GM23338 (cell line): ENCODE measurements around the gene EVC2. TPM values are rescaled to one million over a fixed set of nuclear protein-coding genes. Genes with fewer than 3 reads are reported as not detected.

ENCODE experiments used
- ATAC-seq: fragments of 200-7000 bp; cut with Tn5 transposase; 3 replicates; pipeline ENCODE4 v1.9.1; 2020
- DNase-seq: peaks from one replicate; pipeline ENCODE4 v3.0.0-alpha.2; 2015; ENCODE audit warnings: low spot score
- H2AFZ ChIP-seq: fragments of 200-600 bp; sonication (generic); 2 replicates; pipeline ENCODE4 v1.8.0; 2016; ENCODE audit warnings: antibody characterized with exemption, mild to moderate bottlenecking, moderate library complexity
- H3F3A ChIP-seq: fragments of 200-600 bp; sonication (generic); replicated peaks from 2 replicates; pipeline ENCODE4 v1.8.0; 2017; ENCODE audit warnings: antibody characterized with exemption, mixed run types, low read depth
- H3K27ac ChIP-seq: fragments of 200-600 bp; sonication (generic); 2 replicates; pipeline ENCODE4 v1.6.1; 2016; ENCODE audit warnings: low read depth
- H3K27me3 ChIP-seq: fragments of 200-600 bp; sonication (generic); 2 replicates; pipeline ENCODE4 v1.8.0; 2016; ENCODE audit warnings: mild to moderate bottlenecking, mixed run types, moderate library complexity; ENCODE audit not compliant: insufficient read depth
- H3K36me3 ChIP-seq: fragments of 200-600 bp; sonication (generic); 2 replicates; pipeline ENCODE4 v1.8.0; 2016; ENCODE audit warnings: mild to moderate bottlenecking; ENCODE audit not compliant: insufficient read depth
- H3K4me1 ChIP-seq: fragments of 200-600 bp; sonication (generic); 2 replicates; pipeline ENCODE4 v1.8.0; 2016; ENCODE audit warnings: mild to moderate bottlenecking, moderate library complexity; ENCODE audit not compliant: insufficient read depth
- H3K4me2 ChIP-seq: fragments of 200-600 bp; sonication (generic); 2 replicates; pipeline ENCODE4 v1.7.1; 2017; ENCODE audit warnings: mixed run types
- H3K4me3 ChIP-seq: fragments of 200-600 bp; sonication (generic); 2 replicates; pipeline ENCODE4 v1.6.1; 2016; ENCODE audit warnings: mixed run types
- H3K79me2 ChIP-seq: fragments of 200-600 bp; sonication (generic); replicated peaks from 2 replicates; pipeline ENCODE4 v1.8.0; 2017; ENCODE audit warnings: mild to moderate bottlenecking; ENCODE audit not compliant: insufficient read depth
- H3K9me2 ChIP-seq: fragments of 200-600 bp; sonication (generic); 2 replicates; pipeline ENCODE4 v1.8.0; 2017; ENCODE audit not compliant: insufficient read depth
- H4K20me1 ChIP-seq: fragments of 200-600 bp; sonication (generic); replicated peaks from 2 replicates; pipeline ENCODE4 v1.8.0; 2017; ENCODE audit warnings: mild to moderate bottlenecking; ENCODE audit not compliant: insufficient read depth
- H3K27ac Mint-ChIP-seq: 2 replicates; pipeline ENCODE4 v1.8.0; 2020; ENCODE audit warnings: inconsistent platforms, mild to moderate bottlenecking, moderate library complexity, mixed read lengths
- H3K27me3 Mint-ChIP-seq: 3 replicates; pipeline ENCODE4 v1.8.0; 2022; ENCODE audit warnings: low read depth, mild to moderate bottlenecking, moderate library complexity, mixed read lengths, inconsistent platforms; ENCODE audit not compliant: insufficient read depth, poor library complexity
- H3K36me3 Mint-ChIP-seq: 3 replicates; pipeline ENCODE4 v1.8.0; 2021; ENCODE audit warnings: low read depth, mild to moderate bottlenecking, inconsistent platforms, moderate library complexity, mixed read lengths
- H3K4me1 Mint-ChIP-seq: 3 replicates; pipeline ENCODE4 v1.8.0; 2020; ENCODE audit warnings: mild to moderate bottlenecking, inconsistent platforms, mixed read lengths
- H3K4me3 Mint-ChIP-seq: 3 replicates; pipeline ENCODE4 v1.8.0; 2021; ENCODE audit warnings: moderate library complexity, mild to moderate bottlenecking, inconsistent platforms, mixed read lengths
- H3K9me3 Mint-ChIP-seq: 3 replicates; pipeline ENCODE4 v1.8.0; 2020; ENCODE audit warnings: moderate library complexity, mild to moderate bottlenecking, inconsistent platforms, mixed read lengths
- CREB1 ChIP-seq: fragments of 250-450 bp; sonication (Bioruptor Pico); IDR thresholded peaks from 2 replicates; pipeline ENCODE4 v1.5.0; 2020; ENCODE audit warnings: low read depth, mild to moderate bottlenecking, moderate library complexity
- CTCF ChIP-seq, 2 experiments: fragments of 200-600 bp in 1 of 2; sonication (generic) in 1 of 2; conservative IDR thresholded peaks; 2 replicates each; pipeline versions ENCODE4 v1.5.1 to v1.6.1; 2016 to 2017; ENCODE audit warnings: antibody characterized with exemption in 2 of 2, low read depth in 2 of 2, mild to moderate bottlenecking in 2 of 2, moderate library complexity in 1 of 2
- ETS1 ChIP-seq: IDR thresholded peaks from 2 replicates; pipeline ENCODE4 v1.6.1; 2016; ENCODE audit warnings: antibody characterized with exemption
- EZH2 ChIP-seq: fragments of 200-600 bp; sonication (generic); IDR thresholded peaks from one replicate; pipeline ENCODE4 v1.8.0; 2017; ENCODE audit warnings: antibody characterized with exemption, mild to moderate bottlenecking, low read depth; ENCODE audit not compliant: unreplicated experiment
- EZH2phosphoT487 ChIP-seq: fragments of 200-600 bp; sonication (generic); IDR thresholded peaks from one replicate; pipeline ENCODE4 v1.8.1; 2018; ENCODE audit warnings: antibody characterized with exemption; ENCODE audit not compliant: unreplicated experiment
- JUNB ChIP-seq: IDR thresholded peaks from one replicate; pipeline ENCODE4 v1.6.1; 2016; ENCODE audit warnings: antibody characterized with exemption; ENCODE audit not compliant: unreplicated experiment
- NANOG ChIP-seq: IDR thresholded peaks from 2 replicates; pipeline ENCODE4 v1.6.1; 2016; ENCODE audit warnings: antibody characterized with exemption, borderline replicate concordance
- POLR2AphosphoS5 ChIP-seq: IDR thresholded peaks from 2 replicates; pipeline ENCODE4 v1.6.1; 2016; ENCODE audit warnings: antibody characterized with exemption, low read depth
- REST ChIP-seq: IDR thresholded peaks from one replicate; pipeline ENCODE4 v1.6.1; 2018; ENCODE audit warnings: antibody characterized with exemption; ENCODE audit not compliant: unreplicated experiment
- STAT1 ChIP-seq: IDR thresholded peaks from one replicate; pipeline ENCODE4 v1.6.1; 2016; ENCODE audit warnings: antibody characterized with exemption; ENCODE audit not compliant: unreplicated experiment
- ZNF114 ChIP-seq: fragments of 250-450 bp; sonication (Bioruptor Pico); IDR thresholded peaks from 2 replicates; pipeline ENCODE4 v1.5.0; 2020; ENCODE audit warnings: mild to moderate bottlenecking, moderate library complexity
- ZNF462 ChIP-seq: fragments of 250-450 bp; sonication (Bioruptor Pico); IDR thresholded peaks from 2 replicates; pipeline ENCODE4 v1.5.0; 2020; ENCODE audit warnings: mild to moderate bottlenecking, moderate library complexity
- polyA plus RNA-seq: library from polyadenylated mRNA; unstranded; fragments of >200 nt; fragmentation: Nextera tagmentation; extraction: Ambion mirVana; gene quantifications from 2 replicates; pipeline ENCODE4 v1.2.1, GENCODE V29; 2016
- total RNA-seq: library from RNA; depleted of rRNA; stranded (reverse); fragments of >200 nt; shearing (Covaris generic); gene quantifications from 2 replicates; pipeline ENCODE4 v1.2.3, GENCODE V29; 2014

Gene EVC2
- total and polyA plus RNA-seq, 2 experiments from 2014 or later = 3.4 to 11.5 TPM

- ATAC-seq (no peak), DNase-seq (no peak)
- no peak overlapping the region for H3K27ac ChIP-seq
- H3K27me3 Mint-ChIP-seq = peaks cover 8% of the 10 kb centered on the region
- H2AFZ ChIP-seq = no peak overlapping the region
- peaks cover 6% of the 10 kb centered on the region for H3K4me1 ChIP-seq
- H3K36me3 Mint-ChIP-seq = peaks cover 31% of the 10 kb centered on the region
- no peaks in the 10 kb centered on the region for H3K27me3 ChIP-seq
- no peak overlapping the region for H3K4me3 ChIP-seq
- H3K4me2 ChIP-seq = no peak overlapping the region
- H3K36me3 ChIP-seq = peaks cover 13% of the 10 kb centered on the region
- no peaks in the 10 kb centered on the region for H4K20me1 ChIP-seq
- peak overlapping the region; percentile 16; the same call in 1 of the 2 replicates for H3K27ac Mint-ChIP-seq
- no peaks in the 10 kb centered on the region for H3F3A ChIP-seq
- H3K9me3 Mint-ChIP-seq = no peaks in the 10 kb centered on the region
- 0 out of 2 replicates have a peak, but pooled peaks cover 7% of the 10 kb centered on the region for H3K9me2 ChIP-seq
- peaks cover 12% of the 10 kb centered on the region for H3K4me1 Mint-ChIP-seq
- TF ChIP-seq EZH2phosphoT487 (no peak), POLR2AphosphoS5 (no peak), STAT1 (no peak), REST (no peak), CREB1 (CRISPR knock-in tag) (no peak), JUNB (no peak), ETS1 (no peak), ZNF462 (CRISPR knock-in tag) (no peak), EZH2 (no peak), ZNF114 (CRISPR knock-in tag) (no peak), CTCF (conservative IDR thresholded peaks at IDR 0.05; ENCODE audit: low read depth in 2 of 2) (no peak), NANOG (no peak)
- no peak overlapping the region for H3K4me3 Mint-ChIP-seq
- H3K79me2 ChIP-seq = no peaks in the 10 kb centered on the region
Observed at GRCh38 chr4:5746250-5746649, 37.9 kb upstream of the EVC2 start.
